GM12891 (cell line): ENCODE data around the gene TRPV5.

Experiments
- PAX5 ChIP-seq: IDR thresholded peaks from 2 replicates; pipeline ENCODE4 v1.6.1; 2011; ENCODE audit warnings: low read length, moderate library complexity, mild to moderate bottlenecking; ENCODE audit not compliant: insufficient read depth, severe bottlenecking
- POLR2A ChIP-seq: IDR thresholded peaks from 2 replicates; pipeline ENCODE4 v1.6.1; 2011; ENCODE audit warnings: low read depth, low read length, control low read depth
- POLR2AphosphoS5 ChIP-seq: IDR thresholded peaks from 2 replicates; pipeline ENCODE4 v1.6.1; 2011; ENCODE audit warnings: low read depth, low read length, control low read depth
- POU2F2 ChIP-seq: IDR thresholded peaks from 2 replicates; pipeline ENCODE4 v1.6.1; 2011; ENCODE audit warnings: low read depth, mild to moderate bottlenecking, control low read depth, low read length, moderate library complexity
- SPI1 ChIP-seq: IDR thresholded peaks from 2 replicates; pipeline ENCODE4 v1.6.1; 2011; ENCODE audit warnings: low read depth, low read length, control low read depth
- TAF1 ChIP-seq: IDR thresholded peaks from 2 replicates; pipeline ENCODE4 v1.6.1; 2011; ENCODE audit warnings: low read depth, low read length, control low read depth

DNA sequence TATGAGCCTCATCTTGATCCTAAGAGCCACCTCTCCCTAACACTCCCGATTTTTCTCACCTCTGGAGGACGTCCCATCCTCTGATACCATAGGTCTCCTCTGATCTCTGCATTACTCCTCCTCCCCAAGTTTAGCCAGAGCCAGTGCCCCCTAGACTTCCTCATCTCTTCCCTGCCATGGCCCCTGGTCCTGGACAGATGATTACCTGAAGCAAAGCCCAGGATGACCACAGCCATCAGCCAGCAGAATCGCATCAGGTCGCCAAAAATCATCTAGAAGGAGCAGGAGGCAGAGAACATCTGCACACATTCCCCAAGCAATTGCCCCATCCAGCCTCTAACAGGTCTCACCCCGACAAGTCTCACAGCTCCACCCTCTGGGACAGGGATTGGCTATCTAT lies 59.7 kb downstream of the TRPV5 start:
- no peak for TF ChIP-seq TAF1
- no peak for TF ChIP-seq SPI1
- TF ChIP-seq POLR2AphosphoS5, result no peak
- TF ChIP-seq POLR2A, result no peak
- TF ChIP-seq POU2F2, result no peak
- no peak for TF ChIP-seq PAX5
